NCI-H187 treated with DMSO at 0.1 percent for 48 hours (cell line): Measurements from ENCODE around the gene MGST1.

ENCODE experiments used
- DNase-seq: peaks from one replicate; lab custom pipeline; 2025; lab: John Stamatoyannopoulos, UW

MGST1 gene

DNA sequence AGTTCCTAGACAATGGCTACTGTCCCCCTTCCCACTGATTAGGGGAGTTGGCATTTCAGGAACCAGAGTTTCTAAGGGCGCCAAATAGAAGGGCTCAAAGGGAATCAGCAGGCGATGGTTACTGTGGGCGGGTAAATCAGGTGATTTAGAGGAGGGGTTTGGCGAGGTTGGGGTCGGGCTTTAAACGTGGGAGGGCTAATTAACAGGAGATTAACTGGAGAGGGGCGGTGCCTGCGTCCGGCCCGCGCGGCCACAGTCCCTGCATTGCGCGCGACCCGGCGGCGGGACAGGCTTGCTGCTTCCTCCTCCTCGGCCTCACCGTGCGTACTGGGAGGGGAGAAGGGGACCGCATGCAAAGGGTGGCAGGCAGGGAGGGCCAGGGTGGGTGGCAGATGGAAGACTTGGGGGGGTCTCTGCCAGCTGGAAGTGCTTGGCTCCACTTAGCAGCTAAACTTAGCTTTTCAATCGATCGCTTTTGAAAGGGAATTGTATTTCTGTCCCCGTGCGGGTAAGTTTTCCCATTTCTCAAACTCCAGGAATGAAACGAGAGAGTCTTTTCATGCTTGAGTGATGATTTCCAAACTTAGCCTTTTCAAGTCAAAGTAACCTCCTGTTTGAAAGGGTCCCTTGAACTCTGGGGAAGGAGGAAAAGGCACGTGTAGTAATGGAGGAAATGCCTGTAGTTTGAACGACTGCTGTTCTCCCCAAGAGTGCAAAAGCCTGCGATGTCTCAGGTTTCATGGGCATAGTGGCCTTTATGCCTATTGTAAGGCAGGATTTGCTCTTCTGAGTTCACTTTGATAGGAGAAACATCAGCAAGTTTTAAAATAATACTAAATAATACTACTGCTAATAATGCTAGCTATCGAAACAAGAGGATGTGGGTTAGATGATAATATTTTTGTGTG, at the start of gene MGST1:
Gene MGST1 (plus strand): TSS at position 255 of the 908 bp plus-strand sequence. CDS start 6,608 bp downstream, outside the sequence.
- DNase-seq, result no peak

DNA sequence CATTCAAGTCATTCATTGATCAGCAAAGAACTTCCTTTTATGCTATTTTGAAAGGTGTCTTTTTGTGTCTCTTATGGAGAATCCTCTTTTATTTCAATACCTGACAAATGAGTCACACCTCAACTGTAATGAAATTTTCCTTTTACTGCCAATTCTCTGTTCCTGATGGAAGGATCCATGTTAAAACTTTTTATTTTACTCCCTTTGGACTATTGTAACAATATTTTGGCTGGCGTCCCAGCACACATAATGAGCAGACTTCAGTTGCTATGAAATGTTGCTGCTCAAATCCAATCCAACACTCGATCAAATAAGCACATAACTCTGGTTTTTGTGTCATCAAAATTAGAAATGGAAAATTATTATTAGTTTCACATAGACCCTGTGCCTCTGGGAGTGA, 48.0 kb upstream of the MGST1 start:
- no peak for DNase-seq

DNA sequence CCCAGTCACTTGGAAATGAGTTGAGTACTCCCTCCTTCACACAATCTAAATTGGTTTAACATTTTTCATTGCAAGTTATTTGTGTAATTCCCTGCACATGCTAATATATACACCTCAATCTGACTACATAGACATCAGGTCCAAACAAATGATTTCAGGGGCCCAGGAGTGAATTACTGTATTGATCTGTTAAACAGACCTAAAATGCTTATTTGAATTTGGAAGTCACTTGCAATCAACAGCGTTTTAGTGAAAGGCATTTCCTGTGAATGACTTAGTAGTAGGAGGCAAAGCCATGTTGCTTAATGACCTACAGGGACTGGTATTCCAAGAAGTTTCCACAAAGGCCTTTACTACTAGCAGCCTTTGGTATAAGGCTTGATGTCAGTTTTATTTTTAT, 47.3 kb upstream of the MGST1 start:
- DNase-seq, result no peak

DNA sequence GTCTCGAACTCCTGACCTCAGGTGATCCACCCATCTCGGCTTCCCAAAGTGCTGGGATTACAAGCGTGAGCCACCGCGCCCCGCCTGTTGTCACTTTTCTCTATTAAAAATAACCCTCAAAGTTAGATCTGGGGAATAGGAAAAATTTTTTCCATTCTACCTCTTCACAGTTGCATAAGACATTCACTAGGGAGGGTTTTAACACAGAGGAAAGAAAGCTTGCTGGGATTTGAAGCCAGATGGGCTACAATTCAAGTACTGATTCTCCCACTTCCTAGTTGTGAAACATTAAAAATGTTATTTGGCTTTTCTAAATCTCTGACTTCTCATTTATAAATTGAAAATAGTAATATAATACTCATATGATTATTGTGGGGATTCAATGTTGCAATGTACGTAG, 46.7 kb upstream of the MGST1 start:
- no peak for DNase-seq

DNA sequence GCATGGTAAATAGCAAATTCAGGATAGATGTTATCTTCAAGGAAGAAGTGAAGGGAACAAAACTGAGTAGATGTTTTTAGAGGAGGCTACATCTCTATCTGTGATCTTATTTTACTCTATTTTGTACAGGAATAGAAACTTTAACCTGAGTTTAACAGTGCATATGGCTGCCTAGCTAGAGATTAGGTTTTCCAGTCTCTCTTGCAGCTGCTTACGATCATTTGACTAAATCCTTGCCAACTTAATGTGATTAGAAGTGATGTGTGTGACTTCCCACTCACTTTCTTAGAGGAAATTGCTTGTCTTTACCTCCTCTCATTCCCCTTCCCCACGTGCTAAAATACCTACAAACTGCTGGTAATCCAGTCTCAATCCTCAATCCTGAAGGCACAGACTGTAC, 43.5 kb upstream of the MGST1 start:
- DNase-seq, result no peak

DNA sequence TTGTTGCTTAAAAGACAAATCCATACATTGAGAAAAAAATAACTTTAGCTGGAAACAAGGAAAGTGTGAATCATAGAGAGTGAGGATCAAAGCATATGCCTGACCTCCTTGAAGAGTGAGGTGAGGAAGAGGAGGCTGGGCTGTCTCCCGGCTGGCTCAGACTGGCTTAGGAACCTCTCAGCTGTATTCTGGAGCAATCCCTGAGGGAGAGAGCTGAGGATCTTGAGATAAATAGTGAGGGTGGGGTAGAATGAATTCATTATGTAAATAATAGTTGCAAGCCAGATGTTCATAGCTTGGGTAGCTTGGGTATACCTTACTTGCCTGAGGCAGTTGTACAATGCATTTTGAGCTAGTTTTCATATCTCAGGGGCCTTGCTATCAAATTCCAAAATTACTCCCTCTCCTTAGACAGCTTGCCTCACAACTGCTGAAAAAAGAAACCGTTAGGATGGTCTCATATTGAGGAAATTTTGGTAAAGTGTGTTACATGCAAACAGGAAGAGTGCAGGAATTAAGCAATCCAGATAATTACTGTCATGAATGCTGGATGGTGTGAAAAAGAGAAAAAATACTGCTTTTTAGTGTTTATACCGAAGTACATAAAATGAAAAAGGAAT, 39.5 kb upstream of the MGST1 start:
- no peak for DNase-seq

DNA sequence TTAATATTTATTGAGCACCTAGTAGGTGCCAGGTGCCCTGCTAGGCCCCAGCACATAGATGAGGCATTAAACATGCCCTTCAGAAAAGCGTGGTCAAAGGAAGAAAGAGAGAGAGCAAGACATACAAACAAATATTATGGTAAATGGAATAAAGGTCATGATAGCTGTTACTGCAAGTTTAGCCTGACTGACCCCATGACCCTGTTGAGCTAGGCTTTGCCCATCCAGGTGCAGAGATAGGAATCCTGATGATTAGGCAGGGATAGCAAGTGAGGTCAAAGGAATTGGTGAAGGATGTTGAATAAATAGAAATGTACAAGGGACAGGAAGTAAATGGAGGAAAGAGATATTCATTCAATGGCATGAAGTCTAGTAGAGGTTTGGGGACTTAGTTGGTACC, 36.5 kb upstream of the MGST1 start:
- no peak for DNase-seq

DNA sequence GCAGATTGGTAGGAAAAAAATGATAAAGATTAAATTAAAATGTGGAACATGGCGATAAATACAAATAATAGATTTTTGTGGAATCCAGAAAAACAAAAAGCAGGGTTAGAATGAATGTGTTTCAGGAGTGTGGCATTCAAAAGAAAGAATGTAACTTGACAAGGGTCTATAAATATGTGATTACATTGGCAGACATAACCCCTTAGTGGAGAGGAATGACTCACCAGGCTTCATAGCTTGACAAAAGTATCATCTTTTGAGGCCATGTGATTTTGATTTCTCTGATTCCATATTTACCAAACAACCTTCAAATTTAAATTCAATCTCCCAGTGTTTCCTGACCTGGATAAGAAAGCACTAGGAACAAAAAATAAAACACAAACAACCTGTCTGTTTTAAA, 24.4 kb upstream of the MGST1 start:
- DNase-seq, result no peak

DNA sequence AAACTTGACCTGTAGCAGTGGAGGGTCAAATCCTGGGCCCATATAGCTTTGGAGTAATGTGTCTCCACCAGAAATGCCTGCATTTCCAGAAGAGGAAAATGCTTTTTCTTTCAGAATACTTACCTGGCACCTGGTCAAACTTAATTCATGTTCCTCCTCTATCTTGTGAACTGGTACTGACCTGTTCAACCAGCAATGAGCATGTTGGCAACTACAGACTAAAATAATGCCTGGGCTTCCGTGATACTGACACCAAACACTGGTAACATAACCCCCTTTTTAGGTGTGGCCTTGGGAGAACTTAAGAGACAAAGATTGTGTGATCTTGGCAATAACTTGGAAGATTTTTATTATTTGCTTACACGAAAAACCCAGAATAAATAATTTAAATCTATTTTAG, 23.8 kb upstream of the MGST1 start:
- DNase-seq, result no peak

DNA sequence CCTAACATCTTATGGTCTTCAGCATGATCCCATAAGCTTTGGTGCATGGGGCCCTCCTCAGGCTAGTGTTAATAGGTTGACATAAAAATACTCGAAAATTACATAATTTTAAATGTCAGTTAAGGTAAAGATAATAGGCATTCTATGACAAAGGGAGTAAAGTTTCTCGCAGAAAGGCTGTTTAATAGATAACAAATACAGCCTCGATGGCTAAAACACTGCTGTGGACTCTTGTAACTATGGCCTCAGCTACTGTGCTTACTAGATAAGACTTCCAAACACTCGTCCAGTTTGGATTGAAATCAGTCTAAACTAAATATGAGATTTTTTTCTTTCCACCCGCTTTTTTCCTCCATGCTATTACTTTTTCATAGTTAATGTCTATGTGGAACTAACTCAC, 23.2 kb upstream of the MGST1 start:
- no peak for DNase-seq

DNA sequence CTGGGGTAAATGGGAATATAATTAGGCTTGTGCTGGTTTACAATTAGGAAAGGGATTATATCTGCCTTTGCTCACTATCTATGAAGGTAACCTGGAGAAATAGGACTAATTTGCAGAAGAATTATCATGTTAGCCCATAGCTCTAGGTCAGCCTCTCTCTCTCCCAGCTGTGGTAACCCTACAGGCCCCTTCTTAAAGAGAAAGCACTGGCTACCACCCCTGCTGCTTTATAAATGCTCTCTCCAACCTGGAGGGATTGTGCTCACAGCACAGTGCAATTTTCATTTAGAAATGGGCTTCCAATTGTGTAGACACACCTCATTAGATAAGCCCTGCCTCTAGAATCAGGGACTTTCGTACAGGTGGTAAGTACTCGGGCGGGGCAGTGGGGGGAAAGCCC, 22.7 kb upstream of the MGST1 start:
- no peak for DNase-seq

- DNase-seq, result no peak
Measured at GRCh38 chr12:16325426-16325825, 22.0 kb upstream of the MGST1 start.

GRCh38 chr12:16327963-16328362, 19.5 kb upstream of the MGST1 start:
- DNase-seq, result no peak

DNA sequence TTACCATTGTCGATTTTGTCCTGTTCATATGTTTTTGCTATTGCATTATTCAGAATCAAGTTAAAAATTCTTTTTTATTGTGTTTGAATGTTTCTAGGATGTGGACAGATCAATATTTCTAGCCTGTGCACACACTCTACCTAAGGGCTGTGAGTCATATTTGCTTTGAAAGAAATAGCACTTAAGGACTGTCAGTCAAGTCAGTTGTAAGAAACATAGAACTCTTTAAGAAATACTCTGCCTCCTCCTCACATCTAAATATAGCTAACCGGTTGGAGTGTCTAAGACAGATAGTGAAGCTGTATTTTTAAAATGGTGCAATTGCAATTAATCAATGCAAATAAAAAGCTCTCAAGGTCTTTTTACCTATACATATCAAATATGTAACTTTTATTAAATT, 17.9 kb upstream of the MGST1 start:
- DNase-seq, result no peak

DNA sequence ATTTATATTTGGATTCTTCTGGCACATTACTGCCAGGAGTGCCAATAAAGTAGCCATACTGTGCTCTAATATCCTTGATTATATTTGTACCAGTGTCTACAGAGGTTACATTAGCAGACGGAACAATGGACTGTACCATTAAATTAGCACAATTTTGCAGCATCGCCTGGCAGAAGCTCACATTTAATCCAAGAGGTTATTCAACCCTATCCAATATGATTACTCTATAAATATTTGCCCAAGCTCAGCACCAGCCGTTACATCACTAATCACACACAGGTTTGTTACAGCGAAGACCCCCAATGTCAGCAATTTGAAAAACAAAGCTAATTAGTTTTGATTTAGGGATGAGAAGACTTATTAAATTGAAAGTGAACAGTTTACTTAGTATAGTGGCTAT, 16.9 kb upstream of the MGST1 start:
- no peak for DNase-seq

- DNase-seq, result no peak
Measured at GRCh38 chr12:16331998-16332397, 15.4 kb upstream of the MGST1 start.

DNA sequence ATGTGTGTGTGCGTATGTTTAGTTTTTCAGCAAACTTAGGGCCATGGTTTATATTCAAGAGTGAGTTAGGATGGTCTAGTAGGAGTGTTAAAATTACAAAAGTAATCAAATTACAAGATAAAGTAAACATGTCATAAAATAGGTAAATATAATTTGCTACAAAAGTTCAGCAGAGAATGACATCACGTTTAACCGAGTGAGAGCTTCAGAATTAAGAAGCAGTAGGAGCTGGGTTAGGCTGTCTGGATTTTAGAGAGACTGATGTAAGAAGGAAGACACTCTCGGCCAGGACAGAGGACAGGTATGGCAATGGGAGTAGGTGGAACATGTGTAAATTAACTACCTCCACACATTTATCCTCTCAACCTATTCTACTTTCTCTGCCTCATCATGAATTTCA, 11.6 kb upstream of the MGST1 start:
- DNase-seq, result no peak

GRCh38 chr12:16344269-16344668, 3.2 kb upstream of the MGST1 start:
- no peak for DNase-seq

- DNase-seq, result no peak
Measured at GRCh38 chr12:16345105-16345504, 2.3 kb upstream of the MGST1 start.

DNA sequence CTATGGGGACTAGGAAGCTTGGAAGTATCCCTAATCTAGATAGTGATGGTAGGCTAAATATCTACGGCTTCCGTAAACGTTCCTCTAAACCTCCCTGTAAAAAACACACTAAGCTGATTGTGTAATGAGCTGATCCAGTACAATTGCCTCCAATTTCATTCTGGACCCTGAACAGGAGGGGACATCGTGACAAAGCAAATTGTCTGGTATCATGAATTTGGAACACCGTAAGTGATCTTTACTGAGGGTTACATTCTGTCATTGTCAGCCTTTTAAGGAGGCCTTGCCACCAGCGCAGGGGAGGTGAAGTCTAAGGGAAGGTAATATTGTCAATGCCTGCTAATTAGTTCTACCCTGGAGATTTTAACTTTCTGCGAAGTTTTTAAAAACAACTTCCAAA, 487 bp upstream of the MGST1 start:
- no peak for DNase-seq

GRCh38 chr12:16348435-16349130, 1.1 kb downstream of the MGST1 start:
- no peak for DNase-seq

DNA sequence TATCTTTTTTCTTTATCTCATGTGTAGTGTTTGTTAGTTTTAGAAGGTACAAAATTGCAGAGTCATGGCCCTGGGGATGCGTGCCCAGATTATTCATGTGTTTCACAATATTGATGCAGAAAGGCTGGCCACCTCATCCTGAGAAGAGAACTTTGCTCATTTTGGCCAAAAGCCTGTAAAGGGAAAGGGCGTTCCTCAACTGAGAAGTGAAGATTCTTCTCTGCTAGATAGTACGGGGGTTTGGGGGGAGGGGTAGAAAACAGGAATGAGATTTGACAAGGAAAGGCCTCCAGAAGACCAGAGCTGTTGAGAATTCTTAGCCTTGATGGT, 1.7 kb downstream of the MGST1 start:
- DNase-seq, result no peak

- DNase-seq, result no peak
Measured at GRCh38 chr12:16350682-16351081, 3.2 kb downstream of the MGST1 start.
